ENCODE data around the gene LCTL.

The LCTL gene

GRCh38 chr15:66565741-66566144 is at the start of gene LCTL:
Gene LCTL, minus strand, starts transcription at chr15:66565998. Its CDS starts 633 bp downstream, at chr15:66565365.
- DNase-seq: no peak

GRCh38 chr15:66614951-66615760 is 49.4 kb upstream of the LCTL start:
- no peak for DNase-seq

- no peak for DNase-seq
These were observed 48.7 kb upstream of the LCTL start for GRCh38 chr15:66614456-66614855.

- DNase-seq: no peak
These were observed 47.9 kb upstream of the LCTL start for GRCh38 chr15:66613743-66614142.

- DNase-seq: no peak
These were observed 45.7 kb upstream of the LCTL start for GRCh38 chr15:66611257-66612053.

GRCh38 chr15:66609876-66610275 is 44.1 kb upstream of the LCTL start:
- DNase-seq: no peak

GRCh38 chr15:66608881-66609280 is 43.1 kb upstream of the LCTL start:
- no peak for DNase-seq

- DNase-seq: no peak
These were observed 42.4 kb upstream of the LCTL start for GRCh38 chr15:66608159-66608558.

- DNase-seq: peak; percentile 69
These were observed 37.7 kb upstream of the LCTL start for GRCh38 chr15:66603301-66604179.

- no peak for DNase-seq
These were observed 35.7 kb upstream of the LCTL start for GRCh38 chr15:66601521-66601920.

GRCh38 chr15:66600240-66600627 is 34.4 kb upstream of the LCTL start:
- DNase-seq: no peak

- DNase-seq: no peak
These were observed 33.9 kb upstream of the LCTL start for GRCh38 chr15:66599536-66600239.

- no peak for DNase-seq
These were observed 32.5 kb upstream of the LCTL start for GRCh38 chr15:66598095-66598815.

- no peak for DNase-seq
These were observed 30.2 kb upstream of the LCTL start for GRCh38 chr15:66595931-66596545.

- DNase-seq: no peak
These were observed 29.5 kb upstream of the LCTL start for GRCh38 chr15:66595332-66595731.

- no peak for DNase-seq
These were observed 29.0 kb upstream of the LCTL start for GRCh38 chr15:66594836-66595235.

GRCh38 chr15:66594344-66594743 is 28.5 kb upstream of the LCTL start:
- no peak for DNase-seq

- no peak for DNase-seq
These were observed 27.5 kb upstream of the LCTL start for GRCh38 chr15:66593219-66593780.

- no peak for DNase-seq
These were observed 26.9 kb upstream of the LCTL start for GRCh38 chr15:66592505-66593218.

- DNase-seq: no peak
These were observed 25.6 kb upstream of the LCTL start for GRCh38 chr15:66591322-66591862.

Data from stimulated activated CD4-positive, alpha-beta T cell treated with anti-CD3 and anti-CD28 coated beads, Interleukin-4, amount 100 ng/mL, for 1 hour (primary cell).